ENCODE data around the gene KCNJ16.
"Not testable (repeated sequence)": the region's sequence is repeated elsewhere in the genome, so short reads cannot be mapped to it uniquely, and the experiment has no call there.

Gene KCNJ16

GRCh38 chr17:70034158-70034557, 40.9 kb upstream of the KCNJ16 start:
- ChIA-PET POLR2A (no interaction called here), CTCF (no interaction called here)
- no peak for TF ChIP-seq CTCF (IDR thresholded peaks at IDR 0.05; ENCODE audit: control extremely low read depth, extremely low read depth, low read depth, missing control alignments)
- DNase-seq (ENCODE audit: extremely low spot score) = no peak

GRCh38 chr17:70037498-70037897, 37.5 kb upstream of the KCNJ16 start:
- ChIA-PET CTCF (no interaction called here), POLR2A (no interaction called here)
- no peak for TF ChIP-seq CTCF (IDR thresholded peaks at IDR 0.05; ENCODE audit: control extremely low read depth, extremely low read depth, low read depth, missing control alignments)
- DNase-seq (ENCODE audit: extremely low spot score) = no peak

- POLR2A ChIA-PET = no interaction called here
- no peak for DNase-seq (ENCODE audit: extremely low spot score)
Observed at GRCh38 chr17:70040336-70040735, 34.7 kb upstream of the KCNJ16 start.

GRCh38 chr17:70041061-70041460, 34.0 kb upstream of the KCNJ16 start:
- no peak for DNase-seq (ENCODE audit: extremely low spot score)
- POLR2A ChIA-PET = no interaction called here
- TF ChIP-seq CTCF (IDR thresholded peaks at IDR 0.05; ENCODE audit: control extremely low read depth, extremely low read depth, low read depth, missing control alignments) = no peak
- CTCF ChIA-PET = no interaction called here

More at GRCh38 chr17:70040336-70040735, 34.7 kb upstream of the KCNJ16 start:
- no peak for TF ChIP-seq CTCF (IDR thresholded peaks at IDR 0.05; ENCODE audit: control extremely low read depth, extremely low read depth, low read depth, missing control alignments)
- CTCF ChIA-PET = no interaction called here

GRCh38 chr17:70041540-70041939, 33.5 kb upstream of the KCNJ16 start:
- CTCF ChIA-PET = no interaction called here
- DNase-seq (ENCODE audit: extremely low spot score) = no peak
- POLR2A ChIA-PET = no interaction called here
- no peak for TF ChIP-seq CTCF (IDR thresholded peaks at IDR 0.05; ENCODE audit: control extremely low read depth, extremely low read depth, low read depth, missing control alignments)

GRCh38 chr17:70045780-70046179, 29.2 kb upstream of the KCNJ16 start:
- DNase-seq (ENCODE audit: extremely low spot score); POLR2A ChIA-PET: not testable (repeated sequence)
- CTCF ChIA-PET = interaction anchor here (2.0 kb wide), 1 partner anchor 15 kb away, joined by 5 read pairs; no protein-coding TSS in a partner anchor

- ChIA-PET CTCF (interaction anchor here (0.8 to 2.0 kb wide), 2 partner anchors 10 to 17 kb away, joined by 3 to 5 read pairs; no protein-coding TSS in a partner anchor), POLR2A (no interaction called here)
- no peak for TF ChIP-seq CTCF (IDR thresholded peaks at IDR 0.05; ENCODE audit: control extremely low read depth, extremely low read depth, low read depth, missing control alignments)
- no peak for DNase-seq (ENCODE audit: extremely low spot score)
Observed at GRCh38 chr17:70047619-70048419, 27.2 kb upstream of the KCNJ16 start.

All from GM10248 (cell line).